Dedifferentiated amniotic fluid mesenchymal stem cell (primary cell): ENCODE results near the gene SUMF2.
A peak's percentile ranks its signal among the peaks of the same experiment; 100 is the strongest.
"Not testable (repeated sequence)": the region's sequence is repeated elsewhere in the genome, so short reads cannot be mapped to it uniquely, and the experiment has no call there.

Source experiments
- DNase-seq: peaks from one replicate; pipeline ENCODE4 v3.0.0-alpha.2; 2016; ENCODE audit errors: extremely low spot score

SUMF2 gene

DNA sequence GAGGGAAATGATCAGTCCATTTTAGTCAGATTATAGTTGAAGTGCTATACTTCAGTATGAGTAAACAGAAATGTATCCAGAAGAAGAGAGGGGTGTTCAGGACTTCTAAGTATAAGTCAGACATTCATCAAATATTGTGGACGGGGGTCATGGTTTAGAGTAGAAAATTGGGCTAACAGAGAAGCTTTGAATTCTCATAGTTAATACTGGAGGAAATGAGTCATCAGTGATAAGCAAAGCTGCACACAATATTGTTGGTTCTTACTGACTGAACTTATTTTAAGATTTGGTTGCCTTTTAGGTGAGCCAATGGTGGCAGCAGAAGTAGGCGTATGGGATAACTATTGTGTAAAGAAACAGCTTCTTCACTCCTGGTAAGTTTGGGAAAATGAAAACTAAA, 1.7 kb upstream of the SUMF2 start:
- no peak for DNase-seq

DNA sequence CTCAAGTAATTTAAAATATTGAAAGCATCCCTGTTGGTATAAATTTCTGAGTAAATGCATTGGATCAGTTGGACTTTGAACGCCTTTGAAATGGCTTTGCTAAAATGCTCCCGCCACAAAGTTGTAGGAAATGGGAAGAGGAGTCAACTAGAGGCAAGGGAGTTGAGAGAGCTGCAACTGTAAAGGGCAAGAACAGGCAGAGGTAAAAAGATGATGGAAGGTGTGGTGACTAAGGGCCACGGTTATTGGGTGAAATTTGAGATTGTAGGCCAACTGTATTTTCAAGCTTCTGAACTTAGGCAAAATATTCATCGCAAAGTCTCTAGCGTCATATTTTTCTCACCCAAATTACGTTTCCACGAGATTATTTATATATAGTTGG, 595 bp upstream of the SUMF2 start:
- no peak for DNase-seq

- not testable (repeated sequence) for DNase-seq
These were observed 2.3 kb downstream of the SUMF2 start for GRCh38 chr7:56066376-56066775.

DNA sequence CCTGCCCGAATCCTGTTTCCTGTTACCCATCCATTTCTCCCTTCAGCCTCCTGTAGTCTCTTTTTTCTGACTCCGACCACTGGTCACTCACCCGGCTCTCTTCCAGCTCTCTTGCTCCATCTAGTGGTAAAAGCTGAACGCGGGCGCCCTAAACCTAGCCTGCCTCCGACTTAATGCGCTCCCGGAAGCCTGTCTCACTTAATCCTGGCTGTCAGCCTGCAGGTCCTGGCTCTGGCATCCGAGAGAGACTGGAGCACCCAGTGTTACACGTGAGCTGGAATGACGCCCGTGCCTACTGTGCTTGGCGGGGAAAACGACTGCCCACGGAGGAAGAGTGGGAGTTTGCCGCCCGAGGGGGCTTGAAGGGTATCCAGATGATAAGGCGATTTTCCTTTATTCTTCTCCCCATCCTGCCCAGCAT, 10.3 kb downstream of the SUMF2 start:
- peak; percentile 83 for DNase-seq

DNA sequence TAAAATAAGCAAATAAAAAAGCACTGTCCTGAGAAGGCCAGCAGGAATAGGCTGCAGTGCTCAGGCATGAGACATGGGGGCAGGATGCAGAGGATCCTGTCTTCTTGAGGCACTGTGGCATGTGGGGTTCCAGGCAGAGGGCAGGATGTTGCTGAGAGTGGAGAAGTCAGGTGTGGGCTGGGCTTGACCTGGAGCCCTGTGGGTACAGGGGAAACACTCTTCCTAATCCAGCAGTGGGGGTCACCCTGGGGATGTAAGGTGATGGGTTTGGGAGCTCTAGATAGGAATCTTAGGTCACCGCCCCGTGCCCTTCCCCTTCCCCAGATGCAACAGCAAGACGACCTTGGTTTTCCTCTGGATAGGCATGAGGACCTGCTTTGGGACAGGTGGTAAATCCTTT, 13.6 kb downstream of the SUMF2 start:
- DNase-seq, result no peak

DNA sequence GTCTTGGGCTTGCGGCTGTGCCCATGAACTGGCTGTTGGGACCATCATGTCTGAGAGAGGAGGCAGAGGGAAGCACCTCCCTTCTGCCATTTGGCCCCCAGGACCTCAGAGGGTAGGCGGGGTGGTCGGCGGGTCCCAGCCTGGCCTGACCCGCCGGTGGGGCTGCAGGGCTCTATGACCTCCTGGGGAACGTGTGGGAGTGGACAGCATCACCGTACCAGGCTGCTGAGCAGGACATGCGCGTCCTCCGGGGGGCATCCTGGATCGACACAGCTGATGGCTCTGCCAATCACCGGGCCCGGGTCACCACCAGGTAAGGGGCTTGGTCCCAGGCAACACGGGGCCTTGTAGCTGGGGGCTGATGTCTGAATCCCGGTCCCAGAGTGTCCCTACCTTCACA, 14.1 kb downstream of the SUMF2 start:
- no peak for DNase-seq

- DNase-seq, result peak; percentile 60
These were observed 15.5 kb downstream of the SUMF2 start for GRCh38 chr7:56079450-56080185.

DNA sequence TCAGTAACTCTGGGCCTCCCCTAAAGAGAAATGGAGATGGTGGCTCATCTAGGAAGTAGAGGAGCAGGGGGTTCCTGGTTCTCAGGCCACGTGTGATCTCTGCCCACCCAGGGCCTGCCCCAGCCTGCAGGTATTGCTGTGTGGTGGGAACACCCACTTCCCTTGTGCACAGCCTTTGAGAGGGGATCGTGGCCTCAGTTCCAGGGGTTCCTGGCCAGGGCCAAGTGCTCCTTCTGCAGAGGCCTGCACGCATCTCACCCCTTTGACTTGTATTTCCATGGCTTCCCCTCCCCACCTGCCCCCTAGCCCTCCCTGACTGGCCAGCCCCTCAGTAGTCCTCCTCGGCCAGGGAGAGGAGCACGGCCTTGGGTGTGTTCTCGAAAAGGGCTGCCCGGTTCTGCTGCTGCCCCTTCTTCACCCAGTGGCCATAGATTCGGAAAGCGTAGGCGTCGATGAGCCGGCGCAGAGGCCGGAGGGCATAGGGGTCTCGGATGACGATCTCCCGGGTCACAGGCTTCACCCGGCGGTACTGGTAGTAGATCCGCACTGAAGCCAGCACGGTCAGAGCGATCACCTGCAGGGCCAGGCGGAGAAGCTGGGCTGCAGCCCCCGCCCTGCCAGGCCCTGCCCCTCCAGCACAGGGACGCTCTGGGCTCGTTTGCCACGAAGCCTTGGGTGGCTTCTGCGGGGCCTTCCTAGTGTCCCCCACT, 16.8 kb downstream of the SUMF2 start:
- not testable (repeated sequence) for DNase-seq

DNA sequence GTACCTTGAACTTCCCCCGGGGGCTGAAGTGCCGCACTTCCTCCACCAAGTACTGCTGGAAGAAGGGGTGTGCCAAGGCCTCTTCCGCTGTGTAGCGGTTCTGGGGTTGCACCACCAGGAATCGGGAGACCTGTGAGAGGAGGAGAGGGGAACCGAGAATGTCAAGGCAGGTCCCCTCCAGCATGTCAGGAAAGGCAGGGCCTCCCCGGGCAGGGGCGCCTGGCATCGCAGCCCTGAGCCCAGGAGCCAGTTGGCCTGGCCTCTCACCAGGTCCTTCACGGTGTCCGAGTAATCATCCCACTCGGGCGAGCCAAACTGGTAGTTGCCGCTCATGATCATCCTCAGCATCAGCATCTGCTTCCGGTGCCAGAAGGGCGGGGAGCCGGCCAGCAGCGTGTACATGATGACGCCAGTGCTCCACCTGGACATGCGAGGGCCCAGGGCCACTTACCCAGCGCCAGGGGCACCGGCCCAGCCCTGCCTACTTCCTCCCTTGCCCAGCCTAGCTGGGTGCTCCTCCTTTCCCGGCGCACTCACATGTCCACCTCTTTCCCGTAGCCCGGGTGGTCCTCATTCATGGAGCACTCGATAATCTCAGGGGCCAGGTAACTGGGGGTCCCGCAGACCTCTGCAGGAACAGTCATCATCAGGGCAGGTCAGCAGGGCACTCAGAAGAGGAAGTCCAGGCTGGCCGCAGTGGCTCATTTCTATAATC, 17.7 kb downstream of the SUMF2 start:
- DNase-seq, result no peak

DNA sequence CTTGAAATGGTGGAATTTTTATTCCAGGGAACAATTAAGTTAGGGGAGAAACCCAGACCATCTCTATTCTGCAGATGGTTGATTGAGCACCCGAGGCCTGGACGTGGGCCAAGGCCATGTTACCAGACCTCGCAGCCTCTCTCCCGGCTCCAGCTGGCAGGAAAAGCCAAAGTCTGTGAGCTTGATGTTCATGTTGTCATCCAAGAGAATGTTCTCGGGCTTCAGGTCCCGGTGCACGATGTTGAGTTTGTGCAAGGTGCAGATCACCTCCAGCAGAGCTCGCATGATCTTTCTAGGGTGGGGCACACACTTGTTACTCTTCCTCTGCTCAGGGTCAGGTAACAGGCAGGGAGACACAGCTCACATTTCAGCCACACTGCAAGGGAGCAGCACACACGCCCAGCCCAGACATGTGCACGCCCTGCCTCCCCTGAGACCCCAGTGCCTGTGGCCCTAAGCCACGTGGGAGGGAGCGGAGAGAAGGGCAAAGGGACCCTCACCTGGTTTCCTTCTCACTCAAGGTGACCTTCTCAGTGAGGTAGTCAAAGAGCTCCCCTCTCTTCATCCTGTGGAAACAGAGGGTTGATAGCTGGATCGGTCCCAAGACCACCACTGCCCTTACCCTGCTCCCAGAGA, 19.2 kb downstream of the SUMF2 start:
- no peak for DNase-seq

DNA sequence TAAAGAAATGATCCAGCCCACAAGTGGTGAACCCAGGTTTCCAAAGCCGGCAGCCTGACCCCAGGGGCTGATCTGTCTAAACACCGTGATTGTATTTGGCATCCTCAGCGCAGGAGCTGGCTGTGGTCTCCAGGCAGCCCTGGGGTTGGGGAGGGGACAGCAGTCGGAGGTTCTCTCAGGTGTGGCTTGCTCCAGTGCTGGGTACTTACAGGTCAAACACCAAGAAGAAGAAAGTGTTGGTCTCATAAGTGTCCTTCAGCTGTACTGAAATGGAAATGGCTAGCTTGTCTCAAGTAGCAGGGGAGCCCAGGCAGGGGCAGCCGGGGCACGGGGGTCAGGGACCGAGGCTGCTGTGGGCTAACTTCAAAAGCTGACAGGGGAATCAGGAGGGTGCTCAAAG, 22.7 kb downstream of the SUMF2 start:
- DNase-seq, result no peak

GRCh38 chr7:56087445-56087844, 23.4 kb downstream of the SUMF2 start:
- DNase-seq, result no peak

GRCh38 chr7:56091591-56091990, 27.5 kb downstream of the SUMF2 start:
- peak; percentile 55 for DNase-seq

- not testable (repeated sequence) for DNase-seq
These were observed 28.3 kb downstream of the SUMF2 start for GRCh38 chr7:56092388-56092787.

DNA sequence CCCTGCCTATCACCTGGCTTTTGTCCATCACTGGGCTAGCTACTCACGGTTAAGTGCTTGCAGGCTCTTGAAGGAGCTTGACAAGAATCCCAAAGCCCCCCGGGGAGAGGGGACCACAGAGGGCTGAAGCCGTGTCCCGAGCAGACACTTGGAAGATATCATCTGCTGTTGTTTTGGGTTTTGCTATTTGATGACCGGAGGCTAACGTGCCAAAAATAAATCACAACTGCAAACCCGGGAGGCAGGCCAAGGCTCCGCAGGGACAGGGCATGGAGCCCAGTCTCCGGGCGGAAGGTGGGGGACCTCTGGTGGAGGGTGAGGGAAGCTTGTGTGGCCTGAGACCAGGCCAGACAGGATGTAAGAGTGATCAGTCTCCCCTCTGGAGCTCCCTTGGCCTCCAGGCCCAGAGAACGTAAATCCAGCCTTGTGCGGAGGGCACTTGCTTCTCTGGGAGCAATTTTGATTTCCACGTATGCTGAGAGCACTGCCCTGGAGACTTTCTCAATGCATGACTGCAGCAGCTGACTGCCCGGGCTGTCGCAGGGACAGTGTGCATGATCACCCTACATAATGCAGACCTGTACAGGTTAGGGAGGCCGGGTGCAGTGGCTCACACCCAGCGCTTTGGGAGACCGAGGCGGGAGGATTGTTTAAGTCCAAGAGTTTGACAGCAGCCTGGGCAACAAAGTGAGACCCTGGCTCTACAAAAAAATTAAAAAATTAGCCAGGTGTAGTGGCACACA, 28.9 kb downstream of the SUMF2 start, which contains the start of gene PHKG1:
Gene PHKG1 (minus strand): TSS at position 164 of the 743 bp plus-strand sequence. CDS start 4,011 bp downstream, outside the sequence.
- peak; percentile 70 for DNase-seq

- DNase-seq, result peak; percentile 86
These were observed 33.6 kb downstream of the SUMF2 start for GRCh38 chr7:56097700-56098099.

- DNase-seq, result not testable (repeated sequence)
These were observed 34.3 kb downstream of the SUMF2 start for GRCh38 chr7:56098187-56099008.

DNA sequence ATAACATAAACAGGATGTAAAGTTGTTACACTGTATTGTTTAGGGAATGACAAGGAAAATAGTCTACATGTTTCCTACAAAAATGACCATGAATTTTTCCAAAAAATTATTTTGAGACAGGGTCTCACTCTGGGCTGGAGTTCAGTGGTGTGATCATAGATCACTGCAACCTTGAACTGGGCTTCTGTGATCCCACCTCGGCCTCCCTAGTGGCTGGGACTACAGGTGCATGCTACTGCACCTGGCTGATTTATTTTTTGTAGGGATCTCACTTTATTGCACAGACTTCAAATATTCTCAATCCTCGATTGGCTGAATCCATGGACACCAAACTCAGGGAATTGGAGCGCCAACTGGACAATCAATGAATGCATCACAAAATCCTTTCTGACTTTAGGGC, 35.6 kb downstream of the SUMF2 start:
- DNase-seq, result no peak

GRCh38 chr7:56104138-56104537, 40.1 kb downstream of the SUMF2 start:
- not testable (repeated sequence) for DNase-seq

DNA sequence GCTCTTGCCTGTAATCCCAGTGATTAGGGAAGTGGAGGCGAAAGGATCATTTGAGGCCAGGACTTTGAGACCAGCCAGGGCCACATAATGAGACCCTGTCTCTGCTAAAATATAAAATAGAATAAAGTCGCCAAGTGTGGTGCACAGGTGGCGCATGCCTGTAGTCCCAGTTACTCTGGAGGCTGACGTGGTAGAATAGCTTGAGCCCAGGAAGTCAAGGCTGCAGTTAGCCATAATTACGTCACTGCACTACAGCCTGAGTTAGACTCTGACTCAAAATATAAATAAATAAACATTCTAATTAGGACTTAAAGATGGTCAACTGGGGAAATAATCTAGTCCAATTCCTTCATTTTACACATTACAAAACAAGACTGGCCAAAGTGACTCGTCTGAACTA, 41.4 kb downstream of the SUMF2 start:
- DNase-seq, result peak; percentile 67
